ENCODE results near the gene SMIM24. TPM values are rescaled to one million over a fixed set of nuclear protein-coding genes. Genes with fewer than 3 reads are reported as not detected.

The SMIM24 gene
- total and polyA plus RNA-seq, 2 experiments from 2014 or later: 5.0 to 21.5 TPM

Small RNA genes lying within 50 kb of the gene (small RNA-seq; reads per million reads assigned to genes)
- gene RF00212 (ENCODE audit: low replicate concordance): not detected

Other genes with a start within 250 kb of the SMIM24 start
- 0.58 and 1.3 TPM in 2 replicates for gene NFIC, start 113.9 kb downstream of the SMIM24 start, total RNA-seq (2014; rRNA removed; shearing (Covaris generic))
- 5.3 and 8.2 TPM in 2 replicates for gene NFIC, start 113.9 kb downstream of the SMIM24 start, polyA plus RNA-seq (2016; fragmentation: Nextera tagmentation; extraction: Ambion mirVana)
- gene SMIM44, start 2.9 kb upstream of the SMIM24 start, total RNA-seq (2014; rRNA removed; shearing (Covaris generic)): not detected in 2 replicates
- not detected in 2 replicates for gene SMIM44, start 2.9 kb upstream of the SMIM24 start, polyA plus RNA-seq (2016; fragmentation: Nextera tagmentation; extraction: Ambion mirVana)
- 34.1 and 34.7 TPM in 2 replicates for gene DOHH, start 20.1 kb upstream of the SMIM24 start, total RNA-seq (2014; rRNA removed; shearing (Covaris generic))
- 19.0 TPM in 2 replicates for gene DOHH, start 20.1 kb upstream of the SMIM24 start, polyA plus RNA-seq (2016; fragmentation: Nextera tagmentation; extraction: Ambion mirVana)
- 38.4 and 39.2 TPM in 2 replicates for gene FZR1, start 25.8 kb upstream of the SMIM24 start, total RNA-seq (2014; rRNA removed; shearing (Covaris generic))
- 12.9 and 16.1 TPM in 2 replicates for gene FZR1, start 25.8 kb upstream of the SMIM24 start, polyA plus RNA-seq (2016; fragmentation: Nextera tagmentation; extraction: Ambion mirVana)
- not detected in 2 replicates for gene TEKTIP1, start 58.6 kb upstream of the SMIM24 start, total RNA-seq (2014; rRNA removed; shearing (Covaris generic))
- gene TEKTIP1, start 58.6 kb upstream of the SMIM24 start, polyA plus RNA-seq (2016; fragmentation: Nextera tagmentation; extraction: Ambion mirVana): 0.50 TPM in 1 of 2 replicates, not detected in the other
- gene MFSD12, start 77.1 kb upstream of the SMIM24 start, total RNA-seq (2014; rRNA removed; shearing (Covaris generic)): 75.5 and 91.1 TPM in 2 replicates
- 35.3 and 36.1 TPM in 2 replicates for gene MFSD12, start 77.1 kb upstream of the SMIM24 start, polyA plus RNA-seq (2016; fragmentation: Nextera tagmentation; extraction: Ambion mirVana)
- gene HMG20B, start 92.4 kb upstream of the SMIM24 start, total RNA-seq (2014; rRNA removed; shearing (Covaris generic)): 107 and 130 TPM in 2 replicates
- gene HMG20B, start 92.4 kb upstream of the SMIM24 start, polyA plus RNA-seq (2016; fragmentation: Nextera tagmentation; extraction: Ambion mirVana): 74.1 and 77.8 TPM in 2 replicates
- gene GIPC3, start 105.0 kb upstream of the SMIM24 start, total RNA-seq (2014; rRNA removed; shearing (Covaris generic)): 0.59 and 1.6 TPM in 2 replicates
- 0.26 and 0.48 TPM in 2 replicates for gene GIPC3, start 105.0 kb upstream of the SMIM24 start, polyA plus RNA-seq (2016; fragmentation: Nextera tagmentation; extraction: Ambion mirVana)
- 0.73 and 0.82 TPM in 2 replicates for gene TBXA2R, start 126.3 kb upstream of the SMIM24 start, total RNA-seq (2014; rRNA removed; shearing (Covaris generic))
- 0.42 and 0.47 TPM in 2 replicates for gene TBXA2R, start 126.3 kb upstream of the SMIM24 start, polyA plus RNA-seq (2016; fragmentation: Nextera tagmentation; extraction: Ambion mirVana)
- gene CACTIN, start 146.3 kb upstream of the SMIM24 start, total RNA-seq (2014; rRNA removed; shearing (Covaris generic)): 47.4 and 47.7 TPM in 2 replicates
- gene CACTIN, start 146.3 kb upstream of the SMIM24 start, polyA plus RNA-seq (2016; fragmentation: Nextera tagmentation; extraction: Ambion mirVana): 14.3 and 16.9 TPM in 2 replicates
- gene PIP5K1C, start 219.9 kb upstream of the SMIM24 start, total RNA-seq (2014; rRNA removed; shearing (Covaris generic)): 35.2 and 46.7 TPM in 2 replicates
- gene PIP5K1C, start 219.9 kb upstream of the SMIM24 start, polyA plus RNA-seq (2016; fragmentation: Nextera tagmentation; extraction: Ambion mirVana): 11.8 and 13.5 TPM in 2 replicates
- gene TJP3, start 227.9 kb upstream of the SMIM24 start, total RNA-seq (2014; rRNA removed; shearing (Covaris generic)): 19.8 and 23.9 TPM in 2 replicates
- gene TJP3, start 227.9 kb upstream of the SMIM24 start, polyA plus RNA-seq (2016; fragmentation: Nextera tagmentation; extraction: Ambion mirVana): 14.1 and 18.2 TPM in 2 replicates

Data from GM23338 (cell line).